ENCODE results near the gene STRBP. TPM values are rescaled to one million over a fixed set of nuclear protein-coding genes. Genes with fewer than 3 reads are reported as not detected.
"Not testable (repeated sequence)": the region's sequence is repeated elsewhere in the genome, so short reads cannot be mapped to it uniquely, and the experiment has no call there.

STRBP gene
- polyA plus RNA-seq, 3 donors, result 2.5 to 9.0 (median 4.0) TPM

GRCh38 chr9:123286324-123286723 is 17.9 kb upstream of the STRBP start:
- WGBS, 3 donors, result 79 to 89% (median 85%) methylated on average over 1 of the region's 1 CpG
- H3K27ac ChIP-seq (ENCODE audit: low read depth, low read length), result no peak overlapping the region

GRCh38 chr9:123284656-123285055 is 16.3 kb upstream of the STRBP start:
- WGBS, 3 donors, result 66 to 70% (median 70%) methylated on average over 7 of the region's 7 CpGs
- H3K27ac ChIP-seq (ENCODE audit: low read depth, low read length), result no peak overlapping the region

GRCh38 chr9:123283455-123283854 is 15.1 kb upstream of the STRBP start:
- 93 to 96% (median 95%) methylated on average over 3 of the region's 3 CpGs for WGBS, 3 donors
- no peak overlapping the region for H3K27ac ChIP-seq (ENCODE audit: low read depth, low read length)

GRCh38 chr9:123283048-123283408 is 14.6 kb upstream of the STRBP start:
- 83 to 88% (median 85%) methylated on average over 5 of the region's 5 CpGs for WGBS, 3 donors
- no peak overlapping the region for H3K27ac ChIP-seq (ENCODE audit: low read depth, low read length)

- H3K27ac ChIP-seq (ENCODE audit: low read depth, low read length), result no peak overlapping the region
- 40 to 55% (median 52%) methylated on average over 10 of the region's 10 CpGs for WGBS, 3 donors
Observed at GRCh38 chr9:123282362-123283047, 14.1 kb upstream of the STRBP start.

GRCh38 chr9:123281659-123282350 is 13.4 kb upstream of the STRBP start:
- H3K27ac ChIP-seq (ENCODE audit: low read depth, low read length), result no peak overlapping the region
- WGBS, 3 donors, result 49 to 64% (median 63%) methylated on average over 9 of the region's 9 CpGs

GRCh38 chr9:123278879-123279493 is 10.6 kb upstream of the STRBP start:
- WGBS, 3 donors, result 76 to 88% (median 80%) methylated on average over 4 of the region's 4 CpGs

GRCh38 chr9:123278361-123278760 is 10.0 kb upstream of the STRBP start:
- WGBS, 3 donors, result 77 to 85% (median 82%) methylated on average over 3 of the region's 3 CpGs
- H3K27ac ChIP-seq (ENCODE audit: low read depth, low read length), result no peak overlapping the region

More at GRCh38 chr9:123278879-123279493, 10.6 kb upstream of the STRBP start:
- H3K27ac ChIP-seq (ENCODE audit: low read depth, low read length), result not testable (repeated sequence)

- H3K27ac ChIP-seq (ENCODE audit: low read depth, low read length), result no peak overlapping the region
Observed at GRCh38 chr9:123276551-123276950, 8.2 kb upstream of the STRBP start.

GRCh38 chr9:123271133-123271532 is 2.7 kb upstream of the STRBP start:
- not testable (repeated sequence) for H3K27ac ChIP-seq (ENCODE audit: low read depth, low read length)
- 84 to 91% (median 90%) methylated on average over 6 of the region's 6 CpGs for WGBS, 3 donors

GRCh38 chr9:123269281-123269680 is 895 bp upstream of the STRBP start:
- WGBS, 3 donors, result 65 to 70% (median 66%) methylated on average over 7 of the region's 7 CpGs
- H3K27ac ChIP-seq (ENCODE audit: low read depth, low read length), result no peak overlapping the region

- no peak overlapping the region for H3K27ac ChIP-seq (ENCODE audit: low read depth, low read length)
- WGBS, 3 donors, result 0% methylated on average over 37 to 48 of the region's 49 CpGs
Observed at GRCh38 chr9:123268199-123268464, 254 bp downstream of the STRBP start.

- WGBS, 3 donors, result 3 to 4% (median 4%) methylated on average over 32 to 34 of the region's 34 CpGs
- no peak overlapping the region for H3K27ac ChIP-seq (ENCODE audit: low read depth, low read length)
Observed at GRCh38 chr9:123267481-123268198, 746 bp downstream of the STRBP start.

- H3K27ac ChIP-seq (ENCODE audit: low read depth, low read length), result no peak overlapping the region
- 63 to 78% (median 77%) methylated on average over 9 of the region's 9 CpGs for WGBS, 3 donors
Observed at GRCh38 chr9:123266655-123267399, 1.6 kb downstream of the STRBP start.

GRCh38 chr9:123265833-123266232 is 2.6 kb downstream of the STRBP start:
- whole genome bisulfite sequencing, 3 donors, result 81 to 97% (median 93%) methylated on average over 4 of the region's 4 CpGs

GRCh38 chr9:123263227-123263626 is 5.2 kb downstream of the STRBP start:
- 78 to 94% (median 79%) methylated on average over 3 of the region's 3 CpGs for WGBS, 3 donors
- H3K27ac ChIP-seq (ENCODE audit: low read depth, low read length), result no peak overlapping the region

More at GRCh38 chr9:123265833-123266232, 2.6 kb downstream of the STRBP start:
- H3K27ac ChIP-seq (ENCODE audit: low read depth, low read length), result no peak overlapping the region

- H3K27ac ChIP-seq (ENCODE audit: low read depth, low read length), result no peak overlapping the region
- WGBS, 3 donors, result 65 to 99% (median 87%) methylated on average over 1 of the region's 1 CpG
Observed at GRCh38 chr9:123262338-123262737, 6.0 kb downstream of the STRBP start.

- H3K27ac ChIP-seq (ENCODE audit: low read depth, low read length), result no peak overlapping the region
- WGBS, 3 donors, result 73 to 85% (median 84%) methylated on average over 3 of the region's 3 CpGs
Observed at GRCh38 chr9:123261006-123261677, 7.2 kb downstream of the STRBP start.
